Keratinocyte (primary cell): ENCODE measurements around the gene ESR2. TPM values are rescaled to one million over a fixed set of nuclear protein-coding genes. Genes with fewer than 3 reads are reported as not detected.

Experiments used
- DNase-seq: peaks from one replicate; pipeline ENCODE4 v3.0.0-alpha.2; 2011; ENCODE audit warnings: low read depth, missing footprints, low spot score
- FAIRE-seq: peaks from 2 replicates; lab custom pipeline; 2011; peaks lifted over from hg19 to GRCh38; lab: Jason Lieb, UNC
- H2AFZ ChIP-seq: 2 replicates; pipeline ENCODE4 v1.6.0; 2012; ENCODE audit warnings: low read length, control low read depth, inconsistent platforms; ENCODE audit not compliant: control insufficient read depth
- H3K27ac ChIP-seq: 2 replicates; pipeline ENCODE4 v1.5.1; 2011; ENCODE audit warnings: low read length; ENCODE audit not compliant: control insufficient read depth, insufficient read depth
- H3K27me3 ChIP-seq: 3 replicates; pipeline ENCODE4 v1.6.0; 2011; ENCODE audit warnings: low read length; ENCODE audit not compliant: control insufficient read depth, insufficient read depth; ENCODE audit errors: extremely low read depth
- H3K36me3 ChIP-seq, 2 experiments: 2 replicates in 1 of 2; 3 replicates in 1 of 2; pipeline ENCODE4 v1.5.1; 2011; ENCODE audit warnings: low read length in 2 of 2, mild to moderate bottlenecking in 1 of 2; ENCODE audit not compliant: control insufficient read depth in 2 of 2, insufficient read depth in 2 of 2; ENCODE audit errors: extremely low read depth in 1 of 2
- H3K4me1 ChIP-seq: 3 replicates; pipeline ENCODE4 v1.5.1; 2011; ENCODE audit warnings: low read length; ENCODE audit not compliant: control insufficient read depth, insufficient read depth; ENCODE audit errors: extremely low read depth
- H3K4me2 ChIP-seq: 3 replicates; pipeline ENCODE4 v1.6.0; 2011; ENCODE audit warnings: low read depth, low read length; ENCODE audit not compliant: control insufficient read depth, insufficient read depth; ENCODE audit errors: extremely low read depth
- H3K4me3 ChIP-seq, 3 experiments: fragments of 200-600 bp in 1 of 3; sonication (generic) in 1 of 3; 2 replicates in 2 of 3; 3 replicates in 1 of 3; pipeline ENCODE4 v1.5.1; 2011 to 2016; ENCODE audit warnings: low read length in 3 of 3, mild to moderate bottlenecking in 3 of 3, control low read depth in 2 of 3, inconsistent platforms in 1 of 3, low read depth in 1 of 3, mixed read lengths in 1 of 3, mixed run types in 1 of 3, moderate library complexity in 1 of 3; ENCODE audit not compliant: control insufficient read depth in 2 of 3, insufficient read depth in 2 of 3; ENCODE audit errors: extremely low read depth in 1 of 3
- H3K79me2 ChIP-seq: 2 replicates; pipeline ENCODE4 v1.6.0; 2012; ENCODE audit warnings: low read length; ENCODE audit not compliant: control insufficient read depth, insufficient read depth
- H3K9ac ChIP-seq: 3 replicates; pipeline ENCODE4 v1.6.0; 2011; ENCODE audit warnings: low read length; ENCODE audit not compliant: control insufficient read depth, insufficient read depth; ENCODE audit errors: extremely low read depth
- H3K9me1 ChIP-seq: 3 replicates; pipeline ENCODE4 v1.6.0; 2011; ENCODE audit warnings: low read length; ENCODE audit not compliant: control insufficient read depth, insufficient read depth; ENCODE audit errors: extremely low read depth
- H3K9me3 ChIP-seq: 2 replicates; pipeline ENCODE4 v1.5.1; 2012; ENCODE audit warnings: low read depth, low read length; ENCODE audit not compliant: control insufficient read depth
- H4K20me1 ChIP-seq: 3 replicates; pipeline ENCODE4 v1.6.0; 2011; ENCODE audit warnings: low read length; ENCODE audit not compliant: control insufficient read depth, insufficient read depth; ENCODE audit errors: extremely low read depth
- CTCF ChIP-seq, 3 experiments: IDR thresholded peaks in 1 of 3; conservative IDR thresholded peaks in 1 of 3; optimal IDR thresholded peaks in 1 of 3; 2 replicates in 2 of 3; 3 replicates in 1 of 3; pipeline versions ENCODE3 to v1.5.1; 2011; ENCODE audit warnings: low read length in 3 of 3, mild to moderate bottlenecking in 3 of 3, moderate library complexity in 2 of 3, control low read depth in 1 of 3, inconsistent platforms in 1 of 3; ENCODE audit not compliant: insufficient read depth in 2 of 3; ENCODE audit errors: extremely low read depth in 1 of 3
- EZH2 ChIP-seq: IDR thresholded peaks from one replicate; pipeline ENCODE4 v1.6.1; 2012; ENCODE audit warnings: inconsistent platforms, mild to moderate bottlenecking, low read length, moderate library complexity
- dilution Hi-C: fragments of 300-500 bp; cut with MboI; formaldehyde crosslinking; loops from one replicate; pipeline ENCODE4 v1.7.0; 2020; ENCODE audit warnings: low sequenced_read_pairs; ENCODE audit not compliant: extremely low pct_ligation_motif_present
- polyA plus RNA-seq, 5 experiments: library from polyadenylated mRNA; depleted of rRNA in 3 of 5; stranded (reverse) in 3 of 5; stranded (forward) in 1 of 5; unstranded in 1 of 5; fragments of >200 nt; gene quantifications; 1 replicate in 1 of 5; 2 replicates in 3 of 5; 3 replicates in 1 of 5; pipeline versions ENCODE4 v1.2.1 to v1.2.3, GENCODE V29; 2011 to 2012; ENCODE audit warnings: missing spikeins in 2 of 5, low read depth in 1 of 5, low replicate concordance in 1 of 5

Gene ESR2
- polyA plus RNA-seq, 1 donor (not counting 4 experiments of a cell fraction or from before 2014, with no cell fraction given): 0.03 TPM

- Histone ChIP-seq H3K9ac (no peak overlapping the region), H2AFZ (no peak overlapping the region), H3K9me1 (no peaks in the 10 kb centered on the region), H4K20me1 (no peaks in the 10 kb centered on the region), H3K4me2 (no peak overlapping the region), H3K27me3 (no peaks in the 10 kb centered on the region), H3K79me2 (no peaks in the 10 kb centered on the region), H3K9me3 (no peaks in the 10 kb centered on the region), H3K36me3 (no peaks in the 10 kb centered on the region), H3K4me3 (no peak overlapping the region), H3K27ac (no peak overlapping the region), H3K4me1 (no peaks in the 10 kb centered on the region)
- dilution Hi-C loops: no loop called here
- no peak for FAIRE-seq
- no peak for DNase-seq
- no peak for TF ChIP-seq EZH2
- no peak for TF ChIP-seq CTCF (optimal IDR thresholded peaks at IDR 0.05 in 1 of 3, IDR thresholded peaks at IDR 0.05 in 1 of 3, conservative IDR thresholded peaks at IDR 0.05 in 1 of 3; ENCODE audit: extremely low read depth in 1 of 3, insufficient read depth in 2 of 3, low read length in 3 of 3)
These were observed 204.3 kb downstream of the ESR2 start for GRCh38 chr14:64089920-64090319.

- H3K4me2 ChIP-seq: no peak overlapping the region
- H3K79me2 ChIP-seq: no peaks in the 10 kb centered on the region
- no peaks in the 10 kb centered on the region for H3K9me1 ChIP-seq
- H3K36me3 ChIP-seq: peaks cover 0 to 4% of the 10 kb centered on the region in 2 experiments
- H2AFZ ChIP-seq: no peak overlapping the region
- no peak overlapping the region for H3K4me3 ChIP-seq
- no peaks in the 10 kb centered on the region for H3K9me3 ChIP-seq
- H3K4me1 ChIP-seq: no peaks in the 10 kb centered on the region
- no peak for DNase-seq
- no peak overlapping the region for H3K27ac ChIP-seq
- H3K27me3 ChIP-seq: no peaks in the 10 kb centered on the region
- FAIRE-seq: no peak
- no peaks in the 10 kb centered on the region for H4K20me1 ChIP-seq
- H3K9ac ChIP-seq: no peak overlapping the region
- dilution Hi-C loops: no loop called here
- TF ChIP-seq EZH2 (no peak), CTCF (optimal IDR thresholded peaks at IDR 0.05 in 1 of 3, IDR thresholded peaks at IDR 0.05 in 1 of 3, conservative IDR thresholded peaks at IDR 0.05 in 1 of 3; ENCODE audit: extremely low read depth in 1 of 3, insufficient read depth in 2 of 3, low read length in 3 of 3) (no peak)
These were observed 205.6 kb downstream of the ESR2 start for GRCh38 chr14:64088647-64088964.
